Adipocyte (in vitro differentiated cells): Measurements from ENCODE around the gene TMEM234.
A peak's percentile ranks its signal among the peaks of the same experiment; 100 is the strongest.

ENCODE experiments used
- DNase-seq: peaks from one replicate; pipeline ENCODE4 v3.0.0-alpha.2; 2015; ENCODE audit warnings: low read depth
- H3K27me3 ChIP-seq: replicated peaks from 2 replicates; pipeline ENCODE4 v1.7.0; 2013; ENCODE audit warnings: mild to moderate bottlenecking, low read length, moderate library complexity; ENCODE audit not compliant: control insufficient read depth, insufficient read depth
- H3K36me3 ChIP-seq: 2 replicates; pipeline ENCODE4 v1.7.0; 2013; ENCODE audit warnings: low read length, mild to moderate bottlenecking, moderate library complexity; ENCODE audit not compliant: control insufficient read depth, insufficient read depth, severe bottlenecking
- H3K4me1 ChIP-seq: 2 replicates; pipeline ENCODE4 v1.7.0; 2013; ENCODE audit warnings: mild to moderate bottlenecking, low read length, moderate library complexity; ENCODE audit not compliant: control insufficient read depth, insufficient read depth
- H3K4me3 ChIP-seq: 2 replicates; pipeline ENCODE4 v1.7.0; 2013; ENCODE audit warnings: mild to moderate bottlenecking, low read length, moderate library complexity
- H3K9ac ChIP-seq: 2 replicates; pipeline ENCODE4 v1.7.0; 2013; ENCODE audit warnings: mild to moderate bottlenecking, low read length, moderate library complexity
- H3K9me3 ChIP-seq: 2 replicates; pipeline ENCODE4 v1.7.0; 2013; ENCODE audit warnings: mild to moderate bottlenecking, low read length, moderate library complexity; ENCODE audit not compliant: control insufficient read depth

TMEM234 gene

DNA sequence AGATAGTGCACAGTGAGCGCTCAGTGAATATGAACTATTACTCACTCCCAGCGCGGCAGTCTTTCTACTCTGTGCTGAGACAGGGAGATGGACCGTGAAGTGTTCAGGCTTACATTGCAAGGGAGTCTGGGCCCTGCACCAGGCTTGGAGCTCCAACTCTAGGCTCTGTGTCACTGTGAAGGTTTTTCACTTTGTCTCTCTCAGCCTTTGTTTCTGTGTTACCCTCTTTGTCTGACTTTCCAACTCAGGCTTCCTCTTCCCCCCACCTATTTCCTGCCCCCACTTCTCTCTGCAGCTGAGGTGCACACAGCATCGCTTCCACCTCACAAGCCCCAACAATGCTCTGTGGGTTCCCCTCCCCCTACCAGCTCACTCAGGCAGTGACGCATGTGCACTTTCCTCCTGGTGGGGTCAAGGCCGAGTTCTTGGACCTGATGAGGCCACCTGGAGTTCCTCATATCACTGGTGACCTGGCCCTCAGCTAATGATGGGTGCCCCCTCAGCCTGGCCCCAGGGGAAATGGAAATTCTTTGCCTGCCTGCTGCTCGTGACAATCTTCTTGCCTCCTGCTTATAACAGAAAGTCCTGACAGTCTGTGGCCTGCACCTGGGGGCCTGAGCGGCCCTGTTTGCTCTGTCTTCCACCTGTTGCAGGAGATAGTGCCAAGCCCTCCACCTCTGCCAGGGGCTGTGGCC lies 27.8 kb upstream of the TMEM234 start:
- Histone ChIP-seq H3K9ac (no peak overlapping the region), H3K4me1 (peaks cover 17% of the 10 kb centered on the region), H3K27me3 (no peaks in the 10 kb centered on the region), H3K9me3 (no peaks in the 10 kb centered on the region), H3K36me3 (no peaks in the 10 kb centered on the region), H3K4me3 (no peak overlapping the region)
- no peak for DNase-seq

DNA sequence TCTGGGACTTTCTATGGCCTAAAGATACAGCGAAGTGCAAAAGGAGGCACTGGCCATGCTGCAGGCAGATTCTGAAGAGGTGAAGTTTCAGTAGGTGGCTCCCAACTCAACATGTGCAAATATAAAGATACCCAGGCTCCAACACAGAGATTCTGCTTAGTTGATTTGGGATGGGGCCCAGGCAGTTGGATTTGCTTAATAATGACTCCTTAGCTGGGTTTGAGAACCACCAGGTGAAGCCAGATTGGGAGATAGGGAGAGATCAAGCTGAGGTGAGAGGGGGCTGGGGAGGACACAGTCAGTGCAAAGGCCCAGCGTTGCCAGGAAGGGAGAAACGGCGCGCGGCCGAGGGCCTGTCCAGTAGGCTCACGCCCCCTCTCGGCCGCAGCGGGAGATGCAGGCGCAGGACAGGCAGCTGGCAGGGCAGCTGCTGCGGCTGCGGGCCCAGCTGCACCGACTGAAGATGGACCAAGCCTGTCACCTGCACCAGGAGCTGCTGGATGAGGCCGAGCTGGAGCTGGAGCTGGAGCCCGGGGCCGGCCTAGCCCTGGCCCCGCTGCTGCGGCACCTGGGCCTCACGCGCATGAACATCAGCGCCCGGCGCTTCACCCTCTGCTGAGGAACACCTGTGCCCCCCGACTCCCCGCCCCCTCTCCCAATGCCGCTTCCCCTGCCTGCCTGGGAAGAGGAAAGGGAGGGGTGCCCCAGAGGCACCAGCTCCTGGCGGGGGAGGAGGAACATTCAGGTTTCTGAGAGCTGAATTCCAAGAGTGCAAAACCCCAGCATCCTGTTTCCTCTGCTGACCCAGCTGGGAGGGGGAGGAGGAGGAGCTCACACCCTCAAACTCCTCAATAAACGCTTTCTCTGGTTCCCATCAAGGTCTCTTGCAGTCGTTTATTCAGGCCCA lies 26.1 kb upstream of the TMEM234 start:
- no peaks in the 10 kb centered on the region for H3K9me3 ChIP-seq
- peak; percentile 66 for DNase-seq
- no peaks in the 10 kb centered on the region for H3K36me3 ChIP-seq
- H3K27me3 ChIP-seq: no peaks in the 10 kb centered on the region
- no peak overlapping the region for H3K9ac ChIP-seq
- H3K4me3 ChIP-seq: no peak overlapping the region
- H3K4me1 ChIP-seq: peaks cover 17% of the 10 kb centered on the region

DNA sequence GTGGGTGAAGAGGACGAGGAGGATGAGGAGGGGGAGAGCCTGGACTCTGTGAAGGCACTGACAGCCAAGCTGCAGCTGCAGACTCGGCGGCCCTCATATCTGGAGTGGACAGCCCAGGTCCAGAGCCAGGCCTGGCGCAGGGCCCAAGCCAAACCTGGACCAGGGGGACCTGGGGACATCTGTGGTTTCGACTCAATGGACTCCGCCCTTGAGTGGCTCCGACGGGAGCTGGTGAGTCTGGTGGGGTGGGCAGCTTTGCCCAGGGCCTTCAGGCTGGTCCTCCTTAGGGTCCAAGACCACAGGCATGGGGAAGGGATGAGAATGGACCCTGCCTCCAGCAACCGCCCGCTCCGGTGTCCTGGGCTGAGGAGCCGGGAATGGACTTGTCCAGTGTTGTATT lies 25.3 kb upstream of the TMEM234 start:
- Histone ChIP-seq H3K4me1 (peaks cover 17% of the 10 kb centered on the region), H3K9me3 (no peaks in the 10 kb centered on the region), H3K36me3 (no peaks in the 10 kb centered on the region), H3K9ac (peak overlapping the region; percentile 9), H3K4me3 (no peak overlapping the region), H3K27me3 (no peaks in the 10 kb centered on the region)
- DNase-seq: no peak

DNA sequence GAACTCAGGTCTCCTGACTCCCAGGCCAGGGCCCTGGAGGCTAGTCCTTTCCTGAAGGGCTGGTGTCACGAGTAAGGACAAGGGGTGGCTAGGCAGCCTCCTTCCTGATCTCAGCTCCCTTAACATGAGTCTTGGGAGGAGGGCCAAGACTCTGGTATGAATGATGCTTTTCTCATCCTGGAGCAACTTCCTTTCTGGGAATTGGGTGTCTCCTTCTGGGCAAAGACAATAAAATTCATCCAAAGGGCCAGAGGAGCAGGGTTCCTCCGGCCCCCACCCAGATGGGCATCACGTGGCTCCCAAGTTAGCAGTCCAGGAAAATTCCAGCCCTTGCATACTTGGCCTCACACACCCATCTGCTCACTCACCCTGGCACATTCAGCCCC lies 24.7 kb upstream of the TMEM234 start, which contains the start of gene FAM167B:
TSS of gene FAM167B (plus strand) at position 335 of the 386 bp plus-strand sequence. CDS start 200 bp downstream, outside the sequence.
- peaks cover 17% of the 10 kb centered on the region for H3K4me1 ChIP-seq
- H3K27me3 ChIP-seq: no peaks in the 10 kb centered on the region
- no peaks in the 10 kb centered on the region for H3K36me3 ChIP-seq
- H3K9ac ChIP-seq: peak within 1 kb of the TSS; percentile 9
- H3K4me3 ChIP-seq: no peak within 1 kb of the TSS
- DNase-seq: peak; percentile 66
- no peaks in the 10 kb centered on the region for H3K9me3 ChIP-seq

DNA sequence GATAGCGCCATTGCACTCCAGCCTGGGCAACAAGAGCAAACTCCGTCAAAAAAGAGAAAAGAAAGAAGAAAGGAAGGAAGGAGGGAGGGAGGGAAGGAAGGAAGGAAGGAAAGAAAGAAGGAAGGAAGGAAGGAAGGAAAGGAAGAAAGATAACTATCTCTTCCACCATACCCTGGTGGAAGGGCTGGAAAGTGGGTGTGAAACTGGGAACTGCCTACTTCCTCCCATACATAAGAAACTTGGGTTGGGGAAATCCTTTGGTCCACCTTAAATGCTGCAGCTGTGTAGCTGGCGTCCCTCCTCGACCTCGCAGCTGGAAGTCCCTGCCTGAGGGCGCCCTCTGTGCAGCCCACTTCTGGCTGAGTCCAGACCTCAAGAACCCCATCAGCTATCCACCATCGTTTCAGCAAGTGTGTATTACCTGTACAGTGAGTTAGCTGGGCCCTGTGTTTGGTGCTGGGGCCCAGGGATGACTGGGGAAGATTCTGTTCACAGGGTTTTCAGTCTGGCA lies 20.2 kb upstream of the TMEM234 start:
- no peak overlapping the region for H3K9ac ChIP-seq
- H3K27me3 ChIP-seq: no peaks in the 10 kb centered on the region
- H3K4me3 ChIP-seq: no peak overlapping the region
- no peaks in the 10 kb centered on the region for H3K36me3 ChIP-seq
- DNase-seq: no peak
- no peaks in the 10 kb centered on the region for H3K9me3 ChIP-seq
- H3K4me1 ChIP-seq: peaks cover 26% of the 10 kb centered on the region

DNA sequence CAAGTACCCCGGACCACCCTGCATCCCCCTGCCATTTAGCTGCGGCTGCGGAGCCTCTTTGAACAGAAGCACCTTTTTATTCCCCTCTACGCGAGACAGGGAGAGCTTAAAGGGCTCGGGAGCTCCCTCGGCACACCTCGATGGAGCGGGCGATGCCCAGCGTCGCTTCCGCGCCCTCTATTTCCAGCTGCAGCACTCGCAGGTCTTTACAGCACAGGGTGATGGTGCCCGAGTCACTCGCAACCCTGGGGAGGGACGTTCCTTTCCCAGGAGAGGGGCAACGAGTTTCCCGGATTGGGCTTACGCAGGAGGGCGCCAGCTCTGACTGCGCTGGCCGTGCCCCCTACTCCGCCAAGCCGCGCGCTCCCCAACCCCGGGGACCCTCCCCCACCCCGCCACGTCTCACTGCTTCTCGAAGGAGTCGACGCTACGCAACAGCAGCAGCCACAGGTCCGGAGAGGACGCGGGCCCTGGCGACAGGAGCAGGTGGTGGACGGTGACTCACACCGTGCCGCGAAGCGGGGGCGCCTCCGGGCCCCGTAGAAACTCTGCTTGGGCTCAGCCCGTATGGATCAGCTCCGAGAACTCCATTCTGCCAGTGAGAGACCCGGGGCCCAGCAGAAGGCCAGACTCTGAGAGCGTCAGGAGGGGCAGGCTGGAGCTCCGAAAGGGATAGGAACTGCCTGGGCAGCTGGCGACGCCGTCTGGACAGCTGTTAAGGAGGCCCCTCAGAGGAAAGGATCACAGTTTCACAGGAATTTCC lies 19.0 kb upstream of the TMEM234 start:
- peak; percentile 74 for DNase-seq
- Histone ChIP-seq H3K36me3 (no peaks in the 10 kb centered on the region), H3K27me3 (no peaks in the 10 kb centered on the region), H3K9ac (peak overlapping the region; percentile 85), H3K4me1 (peaks cover 22% of the 10 kb centered on the region), H3K4me3 (peak overlapping the region; percentile 83), H3K9me3 (no peaks in the 10 kb centered on the region)

DNA sequence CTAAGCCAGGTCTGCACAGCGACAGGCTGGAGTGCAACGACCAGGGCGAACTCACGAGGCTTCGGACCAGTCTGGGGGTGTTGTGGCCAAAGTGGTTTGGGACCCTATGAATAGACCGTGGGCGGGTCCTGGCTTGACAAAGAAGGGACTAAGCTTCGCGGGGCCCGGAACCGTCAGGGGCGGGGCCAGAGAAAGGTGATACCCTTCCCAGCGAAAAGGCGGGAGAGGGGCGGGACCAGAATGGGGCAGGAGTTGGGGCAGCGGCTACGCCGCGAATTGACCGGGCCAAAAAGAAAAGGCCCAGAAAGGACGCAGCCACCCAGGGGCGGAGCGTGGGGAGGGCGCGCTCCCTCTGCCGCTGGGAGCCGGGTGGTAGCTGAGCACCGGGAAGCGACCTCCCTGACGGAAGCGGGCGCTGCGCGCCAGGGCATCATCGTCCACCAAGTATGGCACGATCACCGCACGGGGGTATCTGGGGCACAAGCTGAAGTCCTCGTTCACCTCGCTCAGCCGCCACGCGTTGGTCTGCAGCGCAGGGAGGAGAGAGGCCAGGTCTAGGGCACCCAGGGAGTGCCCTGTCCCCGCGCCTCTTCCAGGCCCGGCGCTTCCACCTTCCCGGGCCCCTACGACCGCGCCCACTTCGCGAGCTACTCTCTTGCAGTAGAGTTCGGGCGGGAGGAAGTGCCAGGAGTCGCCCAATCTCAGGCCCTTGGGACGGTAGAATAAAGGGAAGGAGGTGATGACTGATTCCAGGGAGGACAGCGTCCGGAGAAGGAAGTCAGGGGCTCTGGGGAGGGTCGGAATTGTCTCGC lies 18.2 kb upstream of the TMEM234 start:
- Histone ChIP-seq H3K36me3 (no peaks in the 10 kb centered on the region), H3K9ac (peak overlapping the region; percentile 85), H3K9me3 (no peaks in the 10 kb centered on the region), H3K4me3 (peak overlapping the region; percentile 83), H3K27me3 (no peaks in the 10 kb centered on the region), H3K4me1 (peaks cover 30% of the 10 kb centered on the region)
- peak; percentile 76 for DNase-seq

DNA sequence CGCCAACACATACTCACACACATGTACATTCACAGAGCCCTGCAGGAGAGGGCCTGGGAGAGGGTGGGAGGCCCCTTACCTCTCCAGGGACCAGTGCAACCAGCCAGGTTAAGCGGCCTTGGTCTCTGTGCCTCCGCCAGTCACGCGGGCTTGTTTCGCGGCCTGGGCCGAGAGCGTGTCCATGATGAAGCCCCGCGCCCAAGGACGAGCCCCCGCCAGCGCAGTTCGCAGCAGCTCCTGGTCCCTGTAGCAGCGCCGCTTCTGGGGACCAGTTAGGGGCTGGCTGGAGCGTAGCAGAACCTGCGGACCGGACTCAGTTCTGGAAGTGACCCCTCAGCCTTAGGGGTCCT lies 17.6 kb upstream of the TMEM234 start:
- DNase-seq: no peak
- peak overlapping the region; percentile 83 for H3K4me3 ChIP-seq

DNA sequence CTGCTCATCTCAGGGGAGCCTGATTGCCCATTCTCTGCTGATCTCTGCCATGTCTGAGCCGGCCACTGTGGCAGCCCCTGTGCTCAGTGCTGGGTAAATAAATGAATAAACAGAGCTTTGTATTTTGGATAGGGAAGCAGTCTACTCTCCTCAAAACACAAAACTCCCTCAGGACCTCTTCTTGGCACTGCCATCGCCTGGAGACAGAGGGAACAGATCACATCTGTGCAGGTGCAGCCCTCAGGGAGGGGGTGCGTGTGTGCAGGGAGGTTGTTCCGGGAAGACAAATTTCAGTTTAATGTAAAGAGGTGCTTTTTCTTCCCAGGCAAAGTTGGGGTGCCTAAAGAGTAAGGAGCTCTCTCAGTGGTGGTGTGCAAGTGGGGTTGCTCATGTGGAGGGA lies 17.2 kb upstream of the TMEM234 start:
- no peaks in the 10 kb centered on the region for H3K36me3 ChIP-seq
- no peak for DNase-seq
- H3K9ac ChIP-seq: no peak overlapping the region
- no peaks in the 10 kb centered on the region for H3K27me3 ChIP-seq
- H3K9me3 ChIP-seq: no peaks in the 10 kb centered on the region
- no peak overlapping the region for H3K4me3 ChIP-seq
- peaks cover 39% of the 10 kb centered on the region for H3K4me1 ChIP-seq

More for the DNA sequence above, 17.6 kb upstream of the TMEM234 start:
- Histone ChIP-seq H3K27me3 (no peaks in the 10 kb centered on the region), H3K9ac (peak overlapping the region; percentile 85), H3K9me3 (no peaks in the 10 kb centered on the region), H3K4me1 (peaks cover 35% of the 10 kb centered on the region), H3K36me3 (no peaks in the 10 kb centered on the region)

DNA sequence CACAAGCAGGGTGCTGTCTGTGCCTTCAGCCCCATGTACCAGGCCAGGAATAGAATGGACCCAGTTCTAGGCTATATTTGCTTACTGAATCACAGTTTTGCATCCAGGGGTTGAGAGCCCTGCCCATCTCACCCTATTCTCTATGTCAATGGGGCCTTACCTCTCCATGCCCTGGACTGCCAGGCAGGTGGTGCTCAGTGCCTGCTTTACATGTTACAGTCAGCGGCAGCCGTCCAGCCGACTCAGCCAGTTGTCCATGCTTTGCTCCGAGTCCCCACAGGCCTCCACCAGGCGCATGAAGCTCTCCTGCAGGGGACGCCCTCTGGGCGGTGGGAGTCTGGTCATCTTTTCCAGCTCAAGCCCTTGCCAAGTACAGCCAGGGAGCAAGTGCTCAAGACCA lies 12.6 kb upstream of the TMEM234 start:
- Histone ChIP-seq H3K9me3 (no peaks in the 10 kb centered on the region), H3K36me3 (peaks cover 28% of the 10 kb centered on the region), H3K4me1 (peaks cover 23% of the 10 kb centered on the region), H3K9ac (no peak overlapping the region), H3K27me3 (no peaks in the 10 kb centered on the region), H3K4me3 (no peak overlapping the region)
- DNase-seq: no peak
